ENCODE measurements around the gene CTNNBL1.
A peak's percentile ranks its signal among the peaks of the same experiment; 100 is the strongest.
"Not testable (repeated sequence)": the region's sequence is repeated elsewhere in the genome, so short reads cannot be mapped to it uniquely, and the experiment has no call there.

Gene CTNNBL1

DNA sequence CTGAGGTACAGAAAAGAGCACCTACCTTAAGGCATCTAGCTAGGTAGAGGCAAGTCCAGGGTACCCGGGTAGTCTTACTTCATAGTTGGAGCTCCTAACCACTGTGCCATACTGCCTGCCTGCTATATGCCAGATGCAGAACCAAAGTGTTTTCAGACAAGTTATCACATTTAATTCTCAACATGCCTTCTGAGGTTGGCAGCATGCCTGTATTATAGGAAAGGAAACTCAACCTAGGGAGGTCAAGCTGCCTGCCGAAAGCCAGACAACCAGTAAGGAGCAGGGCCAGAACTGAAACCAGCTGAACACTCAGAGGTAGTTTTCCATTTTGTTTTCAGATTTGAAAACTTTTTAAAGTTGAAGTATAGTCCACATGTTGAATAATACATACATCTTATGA lies 5.4 kb downstream of the CTNNBL1 start:
- TF ChIP-seq EZH2 (IDR thresholded peaks at IDR 0.05) (no peak), POLR2AphosphoS5 (IDR thresholded peaks at IDR 0.05; ENCODE audit: borderline replicate concordance, low read depth, low read length) (no peak), FOXP2 (optimal IDR thresholded peaks at IDR 0.05; ENCODE audit: control extremely low read depth, extremely low read length, insufficient read depth) (no peak)
- H3K36me3 ChIP-seq (ENCODE audit: insufficient read depth, low read length), result no peaks in the 10 kb centered on the region; the same call in 1 of the 2 replicates
- H3K27ac ChIP-seq, result no peak overlapping the region
- H3K9me3 ChIP-seq (ENCODE audit: low read depth, low read length), result no peaks in the 10 kb centered on the region
- H3K9ac ChIP-seq (ENCODE audit: insufficient read length), result no peak overlapping the region
- H3K4me3 ChIP-seq, result no peak overlapping the region
- no peak for DNase-seq (ENCODE audit: low read depth, low spot score)

DNA sequence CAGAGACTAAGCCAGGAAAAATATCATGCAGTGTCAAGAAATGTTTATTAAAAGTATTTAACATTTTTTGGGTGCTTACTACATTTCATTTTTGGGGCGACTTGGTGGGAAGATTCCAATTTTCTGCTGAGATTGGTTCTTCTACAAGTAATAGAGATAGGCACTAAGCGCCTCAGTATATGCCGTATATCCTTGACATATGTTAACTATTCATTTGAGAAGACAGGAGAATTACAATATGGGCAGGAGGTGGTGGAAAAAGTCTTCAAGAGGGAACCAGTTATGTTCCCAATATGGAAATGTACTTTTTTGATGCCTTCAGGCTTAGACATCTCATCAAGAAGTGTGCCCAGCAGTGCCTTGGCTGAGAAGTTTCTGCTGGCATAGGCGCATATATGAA lies 6.5 kb downstream of the CTNNBL1 start:
- TF ChIP-seq POLR2AphosphoS5 (IDR thresholded peaks at IDR 0.05; ENCODE audit: borderline replicate concordance, low read depth, low read length), result no peak
- no peak for TF ChIP-seq FOXP2 (optimal IDR thresholded peaks at IDR 0.05; ENCODE audit: control extremely low read depth, extremely low read length, insufficient read depth)
- no peak for TF ChIP-seq EZH2 (IDR thresholded peaks at IDR 0.05)
- Histone ChIP-seq H3K9me3 (ENCODE audit: low read depth, low read length) (no peaks in the 10 kb centered on the region), H3K9ac (ENCODE audit: insufficient read length) (no peak overlapping the region), H3K27ac (peak overlapping the region; percentile 46; the same call in 1 of the 2 replicates), H3K36me3 (ENCODE audit: insufficient read depth, low read length) (no peaks in the 10 kb centered on the region; the same call in 1 of the 2 replicates), H3K4me3 (no peak overlapping the region)
- no peak for DNase-seq (ENCODE audit: low read depth, low spot score)

DNA sequence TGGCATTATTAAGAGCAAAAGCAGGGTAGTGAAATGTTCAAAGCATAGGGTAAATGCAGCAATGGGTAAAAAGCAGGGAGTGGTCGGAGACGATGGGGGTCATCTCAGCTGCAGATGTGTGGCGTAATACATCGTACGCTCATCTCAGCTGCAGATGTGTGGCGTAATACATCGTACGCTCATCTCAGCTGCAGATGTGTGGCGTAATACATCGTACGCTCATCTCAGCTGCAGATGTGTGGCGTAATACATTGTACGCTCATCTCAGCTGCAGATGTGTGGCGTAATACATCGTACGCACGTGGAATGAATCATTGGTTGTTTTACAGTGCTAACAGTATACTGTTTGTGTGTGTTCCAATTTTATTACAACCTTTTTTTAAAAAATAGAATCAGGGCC lies 7.8 kb downstream of the CTNNBL1 start:
- not testable (repeated sequence) for H3K9me3 ChIP-seq (ENCODE audit: low read depth, low read length); H3K4me3 ChIP-seq; H3K9ac ChIP-seq (ENCODE audit: insufficient read length); H3K27ac ChIP-seq; H3K36me3 ChIP-seq (ENCODE audit: insufficient read depth, low read length); DNase-seq (ENCODE audit: low read depth, low spot score)

DNA sequence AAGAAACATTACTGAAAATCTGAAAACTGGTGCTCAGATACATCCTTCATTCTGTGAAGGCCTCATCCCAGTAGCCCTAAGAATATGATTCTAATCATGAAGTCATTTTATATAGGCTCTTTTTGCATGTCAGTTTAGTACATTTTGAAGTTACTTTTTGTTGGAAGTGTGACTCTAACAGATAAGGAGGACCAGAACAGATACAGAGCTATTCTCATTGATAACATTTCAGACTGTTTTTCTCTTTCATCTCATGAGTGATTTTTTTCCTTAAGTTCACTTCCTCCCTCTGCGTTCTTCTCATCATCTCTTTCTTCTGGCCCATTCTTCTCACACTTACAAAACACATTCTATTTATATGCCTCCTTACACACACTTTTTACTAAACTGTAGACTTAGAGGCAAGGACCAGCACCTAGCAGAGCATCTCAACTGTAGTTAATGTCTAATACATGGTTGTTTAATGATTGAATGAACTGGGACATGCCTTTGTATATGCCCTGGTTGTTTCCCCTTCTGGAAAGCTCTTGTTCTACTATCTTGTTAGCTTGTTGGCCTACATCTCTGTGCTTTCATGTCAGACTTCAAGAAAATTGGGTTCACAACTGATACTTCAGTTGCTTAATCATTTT lies 8.7 kb downstream of the CTNNBL1 start:
- no peak overlapping the region for H3K4me3 ChIP-seq
- no peak for DNase-seq (ENCODE audit: low read depth, low spot score)
- H3K27ac ChIP-seq, result 0 out of 2 replicates have a peak overlapping the region, but pooled peaks have one; percentile 30
- TF ChIP-seq POLR2AphosphoS5 (IDR thresholded peaks at IDR 0.05; ENCODE audit: borderline replicate concordance, low read depth, low read length), result no peak
- no peak for TF ChIP-seq EZH2 (IDR thresholded peaks at IDR 0.05)
- no peak for TF ChIP-seq FOXP2 (optimal IDR thresholded peaks at IDR 0.05; ENCODE audit: control extremely low read depth, extremely low read length, insufficient read depth)
- H3K36me3 ChIP-seq (ENCODE audit: insufficient read depth, low read length), result no peaks in the 10 kb centered on the region
- H3K9me3 ChIP-seq (ENCODE audit: low read depth, low read length), result no peaks in the 10 kb centered on the region
- no peak overlapping the region for H3K9ac ChIP-seq (ENCODE audit: insufficient read length)

DNA sequence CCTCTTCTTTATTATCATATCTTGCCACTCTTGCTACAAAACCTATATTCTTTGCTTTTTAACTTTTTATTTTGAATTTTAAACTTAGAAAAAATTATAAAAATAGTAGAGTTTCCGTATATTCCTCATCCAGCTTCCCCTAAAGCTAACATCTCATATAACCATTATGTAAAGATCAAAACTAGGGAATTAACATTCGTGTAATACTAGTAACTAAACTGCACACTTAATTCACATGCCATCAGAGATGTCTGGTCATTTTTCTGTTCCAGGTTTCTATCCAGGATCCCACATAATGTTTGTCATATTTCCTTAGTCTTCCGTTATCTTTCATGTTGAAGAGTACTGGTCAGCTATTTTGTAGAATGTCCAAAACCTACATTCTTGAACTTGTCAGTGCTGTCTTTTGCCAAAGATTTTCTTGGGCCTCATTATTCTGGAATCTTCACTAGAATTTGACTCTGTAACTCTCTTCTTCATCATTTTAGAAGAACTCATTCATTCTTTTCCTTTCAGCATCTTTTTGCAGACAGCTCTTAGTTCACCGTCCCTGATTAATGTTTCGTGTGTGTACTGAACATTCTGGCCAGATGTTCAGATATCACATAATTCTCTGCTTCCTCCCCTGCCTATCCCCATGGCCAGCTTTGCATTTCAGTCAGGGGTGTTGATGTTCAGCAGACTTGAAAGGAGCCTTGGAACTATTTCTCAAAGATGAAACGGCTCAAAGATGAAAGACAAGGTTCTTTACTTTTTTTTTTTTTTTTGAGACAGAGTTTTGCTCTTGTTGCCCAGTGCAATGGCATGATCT lies 9.4 kb downstream of the CTNNBL1 start:
- H3K4me3 ChIP-seq, result no peak overlapping the region
- H3K9me3 ChIP-seq (ENCODE audit: low read depth, low read length), result no peaks in the 10 kb centered on the region
- no peak overlapping the region for H3K9ac ChIP-seq (ENCODE audit: insufficient read length)
- no peak overlapping the region for H3K27ac ChIP-seq
- no peaks in the 10 kb centered on the region for H3K36me3 ChIP-seq (ENCODE audit: insufficient read depth, low read length)
- TF ChIP-seq POLR2AphosphoS5 (IDR thresholded peaks at IDR 0.05; ENCODE audit: borderline replicate concordance, low read depth, low read length), result no peak
- no peak for TF ChIP-seq FOXP2 (optimal IDR thresholded peaks at IDR 0.05; ENCODE audit: control extremely low read depth, extremely low read length, insufficient read depth)
- no peak for TF ChIP-seq EZH2 (IDR thresholded peaks at IDR 0.05)
- no peak for DNase-seq (ENCODE audit: low read depth, low spot score)

DNA sequence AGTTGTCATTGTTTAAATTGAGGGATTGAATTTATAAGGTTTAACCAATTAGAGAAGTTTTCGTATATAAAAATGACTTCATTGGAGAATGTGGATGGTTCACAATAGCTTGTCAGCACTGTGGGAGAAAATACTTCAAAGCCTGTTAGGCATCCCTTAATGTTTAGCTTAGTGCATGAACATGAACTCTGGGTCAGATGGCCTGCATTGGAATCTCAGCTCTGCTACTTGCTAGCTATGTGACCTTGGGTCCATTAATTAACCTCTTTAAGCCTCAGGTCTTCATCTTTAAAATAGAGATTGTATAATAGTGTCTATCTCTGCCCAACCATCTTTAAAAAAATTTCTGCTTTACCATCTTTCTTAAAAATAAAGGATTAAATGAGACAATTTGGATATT lies 11.1 kb downstream of the CTNNBL1 start:
- Histone ChIP-seq H3K4me3 (no peak overlapping the region), H3K9ac (ENCODE audit: insufficient read length) (no peak overlapping the region), H3K27ac (no peak overlapping the region), H3K9me3 (ENCODE audit: low read depth, low read length) (no peaks in the 10 kb centered on the region), H3K36me3 (ENCODE audit: insufficient read depth, low read length) (no peaks in the 10 kb centered on the region)
- TF ChIP-seq POLR2AphosphoS5 (IDR thresholded peaks at IDR 0.05; ENCODE audit: borderline replicate concordance, low read depth, low read length) (no peak), FOXP2 (optimal IDR thresholded peaks at IDR 0.05; ENCODE audit: control extremely low read depth, extremely low read length, insufficient read depth) (no peak), EZH2 (IDR thresholded peaks at IDR 0.05) (no peak)
- no peak for DNase-seq (ENCODE audit: low read depth, low spot score)

DNA sequence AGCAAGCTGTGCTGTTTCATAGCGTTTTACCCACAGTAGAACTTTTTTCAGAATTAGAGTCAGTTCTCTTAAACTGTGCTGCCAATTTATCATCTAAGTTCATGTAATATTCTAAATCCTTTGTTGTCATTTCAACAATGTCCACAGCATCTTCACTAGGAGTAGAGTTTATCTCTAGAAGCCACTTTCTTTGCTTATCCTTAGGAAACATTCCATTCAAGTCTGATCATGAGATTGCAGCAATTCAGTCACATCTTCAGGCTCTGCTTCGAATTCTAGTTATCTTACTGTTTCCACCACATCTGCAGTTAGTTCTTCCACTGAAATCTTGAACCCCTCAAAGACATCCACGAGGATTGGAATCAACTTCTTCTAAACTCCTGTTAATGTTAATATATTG lies 12.5 kb downstream of the CTNNBL1 start:
- Histone ChIP-seq H3K9ac (ENCODE audit: insufficient read length) (no peak overlapping the region), H3K9me3 (ENCODE audit: low read depth, low read length) (no peaks in the 10 kb centered on the region), H3K36me3 (ENCODE audit: insufficient read depth, low read length) (no peaks in the 10 kb centered on the region), H3K27ac (no peak overlapping the region), H3K4me3 (no peak overlapping the region)
- no peak for DNase-seq (ENCODE audit: low read depth, low spot score)
- TF ChIP-seq POLR2AphosphoS5 (IDR thresholded peaks at IDR 0.05; ENCODE audit: borderline replicate concordance, low read depth, low read length) (no peak), EZH2 (IDR thresholded peaks at IDR 0.05) (no peak), FOXP2 (optimal IDR thresholded peaks at IDR 0.05; ENCODE audit: control extremely low read depth, extremely low read length, insufficient read depth) (no peak)

DNA sequence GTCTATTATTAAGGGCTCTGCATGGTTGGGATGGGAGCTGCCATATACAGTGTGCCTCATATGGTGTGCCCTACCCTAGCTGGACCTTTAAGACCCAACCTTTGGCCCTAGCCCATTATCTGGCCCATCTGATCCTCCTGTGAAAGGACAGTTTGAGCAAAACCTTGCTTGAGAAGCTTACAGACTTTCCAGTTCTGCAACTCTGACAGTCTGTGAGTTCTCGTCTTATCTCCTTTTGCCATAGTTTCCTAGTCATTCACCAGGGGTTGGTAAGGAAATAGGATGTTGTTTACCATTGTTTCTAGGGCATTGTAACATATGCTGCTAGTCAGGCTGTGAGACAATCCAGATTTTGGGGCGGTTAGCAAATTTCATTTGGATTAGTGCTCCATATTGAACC lies 17.2 kb downstream of the CTNNBL1 start:
- no peaks in the 10 kb centered on the region for H3K36me3 ChIP-seq (ENCODE audit: insufficient read depth, low read length)
- H3K4me3 ChIP-seq, result no peak overlapping the region
- H3K27ac ChIP-seq, result no peak overlapping the region
- no peak for DNase-seq (ENCODE audit: low read depth, low spot score)
- H3K9me3 ChIP-seq (ENCODE audit: low read depth, low read length), result no peaks in the 10 kb centered on the region
- TF ChIP-seq POLR2AphosphoS5 (IDR thresholded peaks at IDR 0.05; ENCODE audit: borderline replicate concordance, low read depth, low read length) (no peak), EZH2 (IDR thresholded peaks at IDR 0.05) (no peak), FOXP2 (optimal IDR thresholded peaks at IDR 0.05; ENCODE audit: control extremely low read depth, extremely low read length, insufficient read depth) (no peak)
- no peak overlapping the region for H3K9ac ChIP-seq (ENCODE audit: insufficient read length)
